DMS53 (cell line): ENCODE data around the gene TRIO.
"Not testable (repeated sequence)": the region's sequence is repeated elsewhere in the genome, so short reads cannot be mapped to it uniquely, and the experiment has no call there.

Source experiments
- DNase-seq: peaks from one replicate; lab custom pipeline; 2025; lab: John Stamatoyannopoulos, UW

Gene TRIO

GRCh38 chr5:14359069-14360043 is 216.2 kb downstream of the TRIO start:
- DNase-seq, result no peak

GRCh38 chr5:14362491-14362890 is 219.3 kb downstream of the TRIO start:
- no peak for DNase-seq

- peak; percentile 47 for DNase-seq
Measured at GRCh38 chr5:14364096-14364495, 221.0 kb downstream of the TRIO start.

- DNase-seq, result peak; percentile 79
Measured at GRCh38 chr5:14364576-14365472, 221.7 kb downstream of the TRIO start.

- no peak for DNase-seq
Measured at GRCh38 chr5:14365831-14366430, 222.8 kb downstream of the TRIO start.

- no peak for DNase-seq
Measured at GRCh38 chr5:14366763-14367162, 223.6 kb downstream of the TRIO start.

GRCh38 chr5:14367364-14367763 is 224.2 kb downstream of the TRIO start:
- DNase-seq, result no peak

- DNase-seq, result no peak
Measured at GRCh38 chr5:14369780-14370179, 226.6 kb downstream of the TRIO start.

GRCh38 chr5:14370386-14370785 is 227.2 kb downstream of the TRIO start:
- DNase-seq, result no peak

- DNase-seq, result peak; percentile 94
Measured at GRCh38 chr5:14373685-14374084, 230.5 kb downstream of the TRIO start.

GRCh38 chr5:14374100-14374499 is 231.0 kb downstream of the TRIO start:
- peak; percentile 93 for DNase-seq

- DNase-seq, result no peak
Measured at GRCh38 chr5:14376789-14377188, 233.6 kb downstream of the TRIO start.

GRCh38 chr5:14379739-14380497 is 236.8 kb downstream of the TRIO start:
- DNase-seq, result no peak

GRCh38 chr5:14380712-14381111 is 237.6 kb downstream of the TRIO start:
- DNase-seq, result no peak

- DNase-seq, result no peak
Measured at GRCh38 chr5:14382640-14383039, 239.5 kb downstream of the TRIO start.

GRCh38 chr5:14383923-14384322 is 240.8 kb downstream of the TRIO start:
- peak; percentile 99 for DNase-seq

- DNase-seq, result no peak
Measured at GRCh38 chr5:14385019-14385418, 241.9 kb downstream of the TRIO start.

- no peak for DNase-seq
Measured at GRCh38 chr5:14386884-14387624, 243.9 kb downstream of the TRIO start.

GRCh38 chr5:14388741-14389140 is 245.6 kb downstream of the TRIO start:
- no peak for DNase-seq

- DNase-seq, result not testable (repeated sequence)
Measured at GRCh38 chr5:14392552-14392951, 249.4 kb downstream of the TRIO start.

GRCh38 chr5:14394365-14394764 is 251.2 kb downstream of the TRIO start:
- DNase-seq, result no peak
